Left lung (tissue), 10 donors: Measurements from ENCODE around the gene CCR9. TPM values are rescaled to one million over a fixed set of nuclear protein-coding genes. Genes with fewer than 3 reads are reported as not detected.

Experiments
- ATAC-seq: fragments of 200-7000 bp; cut with Tn5 transposase; one replicate; pipeline ENCODE4 v1.9.1; 2020; ENCODE audit warnings: moderate library complexity
- DNase-seq, 4 donors: peaks; one replicate each; pipeline ENCODE4 v3.0.0-alpha.2; 2013 to 2020
- H3K27ac ChIP-seq, 2 donors: fragments of 200-600 bp; sonication (generic) in 1 of 2; one replicate each; pipeline versions ENCODE4 v1.5.0 to v1.8.0; 2020 to 2021
- H3K27me3 ChIP-seq, 2 donors: fragments of 200-600 bp; sonication (generic) in 1 of 2; one replicate each; pipeline versions ENCODE4 v1.5.0 to v1.8.0; 2020 to 2021
- H3K36me3 ChIP-seq, 2 donors: fragments of 200-600 bp; sonication (generic) in 1 of 2; one replicate each; pipeline versions ENCODE4 v1.5.0 to v1.8.0; 2020 to 2021
- H3K4me1 ChIP-seq, 2 donors: fragments of 200-600 bp; one replicate each; pipeline ENCODE4 v1.8.0; 2021
- H3K4me3 ChIP-seq, 2 donors: fragments of 200-600 bp; sonication (generic) in 1 of 2; one replicate each; pipeline versions ENCODE4 v1.5.0 to v1.8.0; 2020 to 2021; ENCODE audit warnings: mild to moderate bottlenecking in 1 of 2
- H3K9me3 ChIP-seq, 2 donors: fragments of 200-600 bp; sonication (generic) in 1 of 2; one replicate each; pipeline versions ENCODE4 v1.5.0 to v1.8.0; 2020 to 2021
- intact Hi-C, 2 donors: fragments of 100-400 bp; cut with DNase I; formaldehyde crosslinking; loops; one replicate each; pipeline versions ENCODE4 v1.11.2 to v1.14.2; 2022
- polyA plus RNA-seq, 6 donors: library from polyadenylated mRNA; unstranded; fragments of 120-200 nt; gene quantifications; one replicate each; pipeline ENCODE4 v1.2.1, GENCODE V29; 2013; ENCODE audit not compliant: insufficient read length in 6 of 6
- total RNA-seq, 2 donors: library from RNA; stranded (reverse); fragmentation: NEBNext Ultra II Directional; extraction: Animal tissue kit (Norgen Biotek cat#: 25700); gene quantifications; one replicate each; pipeline ENCODE4 v1.2.1, GENCODE V29; 2021
- TF ChIP-seq, protein P1 (sequence below), 2 donors: fragments of 200-600 bp; sonication (generic) in 1 of 2; IDR thresholded peaks; one replicate each; pipeline versions ENCODE4 v1.5.0 to v1.8.0; 2021; ENCODE audit warnings: antibody characterized with exemption in 2 of 2
- donor health status: DM: no; HTN: yes; CAD: no.
- donor health status: DM: no; HTN: no; CAD: no.

CCR9 gene
- total and polyA plus RNA-seq, 8 donors: 0.11 to 0.32 (median 0.20) TPM; not detected in 4

- ATAC-seq (no peak), DNase-seq (no peak)
- Histone ChIP-seq H3K9me3 (no peaks in the 10 kb centered on the region), H3K4me1 (no peaks in the 10 kb centered on the region), H3K27me3 (no peaks in the 10 kb centered on the region), H3K36me3 (no peaks in the 10 kb centered on the region), H3K4me3 (no peak overlapping the region), H3K27ac (no peak overlapping the region)
- TF ChIP-seq, protein P1, sequence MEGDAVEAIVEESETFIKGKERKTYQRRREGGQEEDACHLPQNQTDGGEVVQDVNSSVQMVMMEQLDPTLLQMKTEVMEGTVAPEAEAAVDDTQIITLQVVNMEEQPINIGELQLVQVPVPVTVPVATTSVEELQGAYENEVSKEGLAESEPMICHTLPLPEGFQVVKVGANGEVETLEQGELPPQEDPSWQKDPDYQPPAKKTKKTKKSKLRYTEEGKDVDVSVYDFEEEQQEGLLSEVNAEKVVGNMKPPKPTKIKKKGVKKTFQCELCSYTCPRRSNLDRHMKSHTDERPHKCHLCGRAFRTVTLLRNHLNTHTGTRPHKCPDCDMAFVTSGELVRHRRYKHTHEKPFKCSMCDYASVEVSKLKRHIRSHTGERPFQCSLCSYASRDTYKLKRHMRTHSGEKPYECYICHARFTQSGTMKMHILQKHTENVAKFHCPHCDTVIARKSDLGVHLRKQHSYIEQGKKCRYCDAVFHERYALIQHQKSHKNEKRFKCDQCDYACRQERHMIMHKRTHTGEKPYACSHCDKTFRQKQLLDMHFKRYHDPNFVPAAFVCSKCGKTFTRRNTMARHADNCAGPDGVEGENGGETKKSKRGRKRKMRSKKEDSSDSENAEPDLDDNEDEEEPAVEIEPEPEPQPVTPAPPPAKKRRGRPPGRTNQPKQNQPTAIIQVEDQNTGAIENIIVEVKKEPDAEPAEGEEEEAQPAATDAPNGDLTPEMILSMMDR (IDR thresholded peaks at IDR 0.05): no peak
- intact Hi-C loops: no loop called here
Observed at GRCh38 chr3:45880725-45881077, 5.6 kb upstream of the CCR9 start.

GRCh38 chr3:45881078-45882022 lies 5.0 kb upstream of the CCR9 start:
- peak; percentile 27 for ATAC-seq
- Histone ChIP-seq H3K27ac (no peak overlapping the region), H3K4me3 (no peak overlapping the region), H3K4me1 (no peaks in the 10 kb centered on the region), H3K36me3 (no peaks in the 10 kb centered on the region), H3K27me3 (no peaks in the 10 kb centered on the region), H3K9me3 (no peaks in the 10 kb centered on the region)
- no peak for DNase-seq
- intact Hi-C loops: no loop called here
- TF ChIP-seq, protein P1 (IDR thresholded peaks at IDR 0.05): no peak

DNA sequence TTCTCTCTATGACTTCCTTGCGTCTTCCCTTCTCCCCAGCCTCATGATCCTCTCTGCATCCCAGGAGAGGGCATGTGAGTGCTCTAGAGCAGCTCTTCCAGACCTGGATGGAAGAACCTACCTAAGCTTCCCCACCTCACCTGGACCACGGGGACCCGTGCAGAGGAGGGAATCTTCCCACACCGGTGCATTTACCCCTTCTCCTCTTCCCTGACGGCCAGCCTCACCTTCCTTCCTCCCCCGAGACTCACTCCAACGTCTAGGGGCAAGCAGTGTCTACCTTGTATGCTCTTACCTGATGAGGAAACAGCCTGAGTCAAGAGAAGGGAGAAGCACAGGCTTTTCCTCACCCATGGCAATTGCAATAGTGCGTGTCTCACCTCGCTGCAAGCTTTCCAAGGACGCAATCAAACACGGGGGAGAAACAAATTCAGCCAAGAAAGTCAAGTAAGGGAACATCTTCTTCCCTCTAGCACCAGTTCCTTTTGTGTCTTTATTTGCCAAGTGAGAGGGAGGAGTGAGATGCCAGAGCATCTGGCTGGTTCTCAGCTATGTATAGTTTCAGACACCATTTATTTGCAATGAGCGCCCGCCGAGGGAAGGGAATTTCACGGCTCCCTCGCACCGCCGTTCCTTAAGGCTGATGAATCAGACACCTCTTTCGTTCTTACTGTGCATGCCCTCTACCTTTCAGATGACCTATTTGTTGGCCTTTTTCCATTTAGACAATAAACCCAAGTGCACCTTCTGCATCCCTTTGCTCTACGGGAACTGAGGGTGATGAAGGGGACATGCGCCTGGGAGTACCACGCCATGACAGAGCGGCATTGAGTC lies 1.8 kb upstream of the CCR9 start:
- H3K4me3 ChIP-seq: no peak overlapping the region

GRCh38 chr3:45887285-45887684 lies 942 bp downstream of the CCR9 start:
- Histone ChIP-seq H3K27ac (no peak overlapping the region), H3K4me1 (no peaks in the 10 kb centered on the region), H3K4me3 (no peak overlapping the region), H3K27me3 (no peaks in the 10 kb centered on the region), H3K36me3 (no peaks in the 10 kb centered on the region), H3K9me3 (no peaks in the 10 kb centered on the region)
- DNase-seq (no peak), ATAC-seq (no peak)
- TF ChIP-seq, protein P1 (IDR thresholded peaks at IDR 0.05): no peak
- intact Hi-C loops: no loop called here

More for the DNA sequence above, 1.8 kb upstream of the CCR9 start:
- Histone ChIP-seq H3K27ac (no peak overlapping the region), H3K4me1 (no peaks in the 10 kb centered on the region), H3K36me3 (no peaks in the 10 kb centered on the region), H3K9me3 (no peaks in the 10 kb centered on the region), H3K27me3 (no peaks in the 10 kb centered on the region)
- intact Hi-C loops: no loop called here
- DNase-seq (no peak), ATAC-seq (no peak)
- TF ChIP-seq, protein P1 (IDR thresholded peaks at IDR 0.05): no peak
